T-helper 9 cell (primary cell): ENCODE results near the gene ABHD1.
"Not testable (repeated sequence)": the region's sequence is repeated elsewhere in the genome, so short reads cannot be mapped to it uniquely, and the experiment has no call there.

ENCODE experiments used
- DNase-seq: peaks from one replicate; pipeline ENCODE4 v3.0.0-alpha.2; 2020

Gene ABHD1

DNA sequence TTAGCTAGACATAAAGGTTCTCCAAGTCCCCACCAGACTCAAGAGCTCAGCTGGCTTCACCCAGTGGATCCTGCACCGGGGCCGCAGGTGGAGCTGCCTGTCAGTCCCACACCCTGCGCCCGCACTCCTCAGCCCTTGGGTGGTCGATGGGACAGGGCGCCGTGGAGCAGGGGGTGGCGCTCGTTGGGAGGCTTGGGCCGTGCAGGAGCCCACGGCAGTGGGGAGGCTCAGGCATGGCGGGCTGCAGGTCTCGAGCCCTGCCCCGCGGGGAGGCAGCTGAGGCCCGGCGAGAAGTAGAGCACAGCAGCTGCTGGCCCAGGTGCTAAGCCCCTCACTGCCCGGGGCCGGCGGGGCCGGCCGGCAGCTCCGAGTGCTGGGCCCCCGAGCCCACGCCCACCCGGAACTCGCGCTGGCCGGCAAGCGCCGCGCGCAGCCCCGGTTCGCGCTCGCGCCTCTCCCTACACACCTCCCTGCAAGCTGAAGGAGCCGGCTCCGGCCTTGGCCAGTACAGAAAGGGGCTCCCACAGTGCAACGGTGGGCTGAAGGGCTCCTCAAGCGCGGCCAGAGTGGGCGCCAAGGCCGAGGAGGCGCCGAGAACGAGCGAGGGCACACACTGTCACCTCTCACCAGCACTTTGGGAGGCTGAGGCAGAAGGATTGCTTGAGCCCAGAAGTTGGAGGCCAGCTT, 12.1 kb upstream of the ABHD1 start:
- DNase-seq, result not testable (repeated sequence)

DNA sequence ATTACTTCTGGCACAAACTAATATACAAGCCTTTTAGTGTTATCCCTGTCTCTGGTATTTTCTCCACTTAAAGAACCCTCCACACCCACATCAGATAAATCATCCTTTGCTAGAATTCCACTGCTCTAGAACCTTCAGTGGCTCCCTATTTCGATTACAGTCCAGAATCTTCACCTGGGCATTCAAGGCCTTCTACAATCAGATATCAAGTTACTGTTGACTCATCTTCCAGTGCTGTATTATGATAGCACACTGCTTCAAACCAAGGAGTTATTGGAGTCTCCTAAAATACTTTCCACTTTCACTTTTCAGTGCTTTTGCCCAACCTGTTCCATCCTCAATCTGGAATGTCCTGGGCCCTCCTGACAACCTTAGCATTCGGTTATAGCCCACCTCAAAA, 8.1 kb upstream of the ABHD1 start:
- no peak for DNase-seq

DNA sequence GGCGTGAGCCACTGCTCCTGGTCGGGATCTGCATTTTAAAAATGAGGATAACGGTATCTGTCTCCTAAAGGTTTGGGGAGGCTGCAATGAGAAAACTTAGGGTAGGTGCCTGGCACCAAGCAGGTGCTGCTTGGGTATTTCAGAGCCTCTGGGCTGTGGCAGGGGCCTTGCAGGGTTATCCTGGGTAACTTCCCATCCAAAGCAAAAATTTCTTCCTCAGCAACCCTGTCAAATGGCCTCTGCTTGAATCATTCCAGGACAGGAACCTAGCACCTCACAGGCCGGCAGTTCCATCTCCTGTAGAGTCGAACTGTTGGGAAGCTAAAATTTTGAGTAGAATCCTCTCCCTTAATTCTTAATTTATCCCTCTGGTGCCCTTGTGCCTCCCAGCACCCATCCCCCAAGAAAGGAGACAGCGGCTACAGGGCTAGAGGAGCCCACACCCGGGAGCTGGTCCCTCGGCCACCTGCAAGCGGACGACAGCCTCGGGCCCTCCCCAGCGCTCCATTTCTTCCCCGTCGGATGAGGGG, 5.6 kb upstream of the ABHD1 start:
- DNase-seq, result no peak

DNA sequence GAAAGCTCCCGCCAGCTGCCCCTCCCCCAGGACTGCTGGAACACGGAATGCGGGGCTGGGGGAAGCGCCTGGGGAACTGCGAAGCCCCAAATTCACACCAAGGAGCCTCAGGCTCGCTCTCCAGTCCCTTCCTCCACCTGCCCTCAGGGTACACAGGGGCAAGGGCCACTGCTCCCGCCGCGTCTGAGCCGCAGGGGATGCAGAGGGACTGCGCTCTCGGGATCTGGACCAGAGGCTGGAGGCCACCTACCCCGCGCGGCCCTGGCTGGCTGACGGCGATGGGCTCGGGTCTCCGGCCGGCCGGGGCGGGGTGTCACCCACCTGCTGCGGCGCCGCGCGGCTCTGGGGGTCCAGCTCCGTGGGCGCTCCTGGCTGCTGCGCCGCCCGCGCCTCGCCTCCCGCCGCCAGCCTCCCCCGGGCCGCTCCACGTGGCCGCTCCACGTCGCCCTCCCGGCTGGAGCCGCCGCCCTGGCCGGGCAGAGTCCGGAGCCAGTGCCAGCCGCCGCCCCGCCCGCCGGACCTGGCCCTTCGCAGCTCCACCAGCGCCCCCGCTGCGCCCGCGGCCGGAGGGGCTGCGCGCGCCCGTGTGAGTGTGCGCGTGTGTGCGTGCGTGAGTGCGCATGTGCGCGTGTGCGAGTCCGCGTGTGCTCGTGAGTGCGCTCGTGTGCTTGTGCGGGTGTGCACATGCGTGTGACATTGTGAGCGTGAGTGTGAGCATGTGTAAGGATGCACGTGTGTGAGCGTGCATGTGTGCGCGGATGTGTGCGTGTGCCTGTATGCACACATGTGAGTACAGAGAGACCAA, 4.9 kb upstream of the ABHD1 start, which contains the start of gene CGREF1:
TSS of gene CGREF1 (minus strand) at position 604 of the 805 bp plus-strand sequence. CDS start 14,762 bp downstream, outside the sequence.
- DNase-seq, result no peak

DNA sequence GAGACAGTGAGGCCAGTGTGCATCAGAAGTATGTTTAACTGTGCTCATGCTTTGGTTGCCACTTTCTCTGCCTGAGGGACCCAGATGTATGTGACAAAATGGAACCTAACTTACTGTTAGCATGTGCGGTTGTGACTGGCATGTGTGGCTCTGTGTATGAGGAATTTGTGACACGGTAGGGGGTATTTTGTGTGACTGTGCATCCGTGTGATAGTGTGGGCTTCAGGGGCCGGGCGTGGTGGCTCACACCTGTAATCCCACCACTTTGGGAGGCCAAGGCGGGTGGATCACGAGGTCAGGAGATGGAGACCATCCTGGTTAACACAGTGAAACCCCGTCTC, 4.3 kb upstream of the ABHD1 start:
- DNase-seq, result not testable (repeated sequence)

DNA sequence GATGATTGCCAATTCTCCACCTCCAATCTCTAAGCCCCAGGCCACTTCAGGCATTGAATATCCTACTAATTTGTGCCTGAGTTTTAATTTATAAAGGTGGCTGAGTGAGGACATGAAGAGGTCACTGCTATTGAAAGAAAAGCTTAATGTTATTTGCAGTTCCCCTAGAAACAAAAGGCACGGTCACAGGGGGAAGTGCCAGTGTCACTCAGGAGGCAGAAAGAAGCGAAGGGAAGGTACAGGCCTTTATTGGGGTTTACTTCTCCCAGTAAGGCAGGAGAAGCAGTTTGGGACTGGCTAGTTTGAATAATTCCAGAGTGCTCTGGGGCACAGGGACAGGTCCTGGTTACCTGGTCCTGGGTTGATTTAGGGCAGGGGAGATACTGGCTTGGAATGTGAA, 1.7 kb upstream of the ABHD1 start:
- no peak for DNase-seq

DNA sequence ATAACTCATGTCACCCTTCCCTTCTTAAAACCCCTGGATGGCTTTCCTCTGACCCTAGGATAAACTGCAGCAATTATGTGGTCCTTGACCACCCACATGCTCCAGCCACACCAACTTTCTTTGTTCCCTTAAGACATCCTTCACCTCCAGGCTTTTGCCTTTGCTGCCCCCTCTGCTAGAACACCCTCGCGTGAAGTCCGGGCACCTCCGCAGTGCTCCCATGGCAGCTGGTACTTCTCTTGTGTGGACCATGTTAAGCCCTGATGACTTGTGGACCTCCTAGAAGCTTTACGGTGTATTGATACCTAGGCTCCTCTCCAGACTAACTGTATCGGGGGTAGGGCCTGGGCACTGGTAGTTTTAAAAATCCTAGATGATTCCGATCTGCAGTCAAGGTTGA, 824 bp upstream of the ABHD1 start:
- DNase-seq, result no peak

DNA sequence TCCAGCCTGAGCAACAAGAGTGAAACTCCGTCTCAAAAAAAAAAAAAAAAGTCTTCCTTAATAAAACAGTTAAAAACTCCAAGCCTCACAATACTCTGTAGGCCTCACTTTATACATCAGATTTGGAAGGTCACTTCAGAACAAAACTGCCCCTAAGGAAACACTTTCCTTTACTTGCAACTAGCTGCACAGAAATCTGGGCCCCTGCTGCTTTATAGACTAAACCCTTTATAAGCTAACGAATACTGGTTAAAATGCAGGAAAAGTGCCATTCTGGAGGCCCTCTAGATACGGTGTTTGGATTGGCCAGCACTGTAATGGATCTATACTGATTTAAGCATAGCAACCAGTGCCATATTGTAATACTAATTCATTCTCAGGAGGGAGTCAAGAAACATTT, 1.5 kb downstream of the ABHD1 start:
- DNase-seq, result no peak

DNA sequence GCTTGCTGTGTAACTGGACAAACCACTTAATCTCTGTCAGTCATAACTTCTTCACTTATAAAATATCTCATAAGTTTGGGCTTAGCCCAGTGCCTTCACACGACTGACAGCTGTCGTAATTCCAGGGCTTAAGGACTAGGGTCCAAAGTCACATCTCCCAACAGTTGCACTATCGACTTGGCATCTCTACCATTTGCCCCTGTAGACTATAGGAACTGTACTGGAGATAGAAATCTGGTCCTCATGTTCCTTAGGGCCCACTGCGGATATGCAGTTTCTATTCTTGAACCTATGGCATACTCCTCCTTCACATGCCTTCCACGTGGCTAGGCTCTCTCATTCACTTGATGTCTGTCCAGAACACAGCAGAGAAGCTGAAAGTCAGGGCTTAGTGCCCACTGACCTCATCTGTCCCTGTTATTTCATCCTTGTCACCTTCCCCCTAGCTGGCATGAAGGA, 2.7 kb downstream of the ABHD1 start:
- DNase-seq, result no peak

DNA sequence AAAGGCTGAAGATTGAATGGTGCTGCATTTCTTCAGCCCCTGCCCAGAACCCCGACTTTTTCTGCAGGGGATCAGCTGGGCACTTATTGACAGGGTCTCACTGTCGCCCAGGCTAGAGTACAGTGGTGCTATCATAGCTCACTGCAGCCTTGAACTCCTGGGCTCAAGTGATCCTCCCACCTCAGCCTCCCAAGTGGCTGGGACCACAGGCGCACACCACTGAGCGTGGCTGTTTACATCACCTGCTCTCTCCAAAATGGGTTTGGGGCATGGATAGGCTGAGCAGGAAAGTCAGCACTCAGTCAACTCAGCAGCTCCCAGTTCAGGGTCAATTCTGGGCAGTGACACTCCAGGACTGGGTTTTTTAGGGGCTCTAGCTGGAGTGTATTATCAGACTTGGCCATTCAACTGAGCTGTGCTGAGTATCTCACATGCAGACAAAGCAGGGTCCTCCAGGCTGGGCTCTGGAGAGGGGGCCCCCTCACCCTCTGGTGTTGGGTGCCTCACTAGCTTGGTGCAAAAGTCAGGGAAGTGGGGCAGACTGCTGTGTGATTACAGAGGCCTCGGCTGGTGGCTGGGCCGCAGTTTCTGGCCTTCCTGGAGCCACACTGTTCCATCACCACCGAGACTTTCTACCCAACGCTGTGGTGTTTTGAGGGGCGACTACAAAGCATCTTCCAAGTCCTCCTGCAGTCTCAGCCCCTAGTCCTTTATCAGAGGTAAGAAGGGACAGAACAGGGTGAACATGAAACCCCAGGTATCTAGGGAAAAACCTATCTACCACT, 4.5 kb downstream of the ABHD1 start:
- DNase-seq, result no peak

DNA sequence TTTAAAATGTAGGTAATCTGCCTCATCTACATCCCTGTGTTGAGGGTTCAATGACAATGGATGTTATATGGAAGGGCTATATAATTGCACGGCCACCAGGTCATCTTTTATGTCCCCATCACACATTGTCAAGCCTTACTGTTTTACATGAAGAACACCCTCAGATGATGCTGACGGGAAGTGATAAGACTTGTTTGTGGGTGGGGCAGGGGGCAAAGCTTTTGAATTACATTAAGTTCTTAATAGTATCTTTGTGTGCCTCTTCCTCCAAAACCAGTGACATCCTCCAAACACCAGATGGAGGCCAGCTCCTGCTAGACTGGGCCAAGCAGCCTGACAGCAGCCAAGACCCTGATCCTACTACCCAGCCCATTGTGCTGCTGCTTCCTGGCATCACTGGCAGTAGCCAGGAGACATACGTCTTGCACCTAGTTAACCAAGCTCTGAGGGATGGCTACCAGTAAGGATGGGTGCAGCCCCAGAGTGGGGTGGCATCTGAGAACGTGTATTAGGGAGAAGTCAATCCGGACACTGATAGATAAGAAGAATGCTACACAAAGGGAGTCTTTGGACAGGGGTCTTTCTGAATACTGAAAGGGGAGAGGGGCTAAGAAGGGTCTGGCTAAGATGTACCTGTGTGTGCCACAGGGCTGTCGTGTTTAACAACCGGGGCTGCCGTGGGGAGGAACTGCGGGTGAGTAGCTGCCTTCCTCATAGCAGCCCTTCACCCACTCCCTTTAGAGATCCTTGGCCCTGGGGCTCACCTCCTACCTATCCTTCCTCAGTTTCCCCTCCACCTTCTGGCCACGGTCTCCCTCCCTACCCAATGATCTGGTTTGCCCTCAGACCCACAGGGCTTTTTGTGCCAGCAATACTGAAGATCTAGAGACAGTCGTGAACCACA, 5.3 kb downstream of the ABHD1 start:
- DNase-seq, result no peak

DNA sequence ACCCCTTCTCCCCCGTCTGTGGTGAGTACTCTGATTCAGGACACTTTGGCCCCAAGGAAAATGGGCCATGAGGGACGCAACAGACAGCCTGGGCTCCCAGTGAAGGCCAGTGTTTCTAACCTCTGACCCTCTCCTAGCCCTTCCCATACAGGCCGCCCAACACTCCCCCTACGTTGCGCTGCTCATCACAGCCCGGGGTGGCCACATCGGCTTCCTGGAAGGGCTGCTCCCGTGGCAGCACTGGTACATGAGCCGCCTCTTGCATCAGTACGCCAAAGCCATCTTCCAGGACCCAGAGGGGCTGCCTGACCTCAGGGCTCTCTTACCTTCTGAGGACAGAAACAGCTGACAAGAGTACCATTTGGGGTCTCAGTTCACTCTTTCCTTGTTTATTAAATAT, 6.8 kb downstream of the ABHD1 start:
- DNase-seq, result no peak

DNA sequence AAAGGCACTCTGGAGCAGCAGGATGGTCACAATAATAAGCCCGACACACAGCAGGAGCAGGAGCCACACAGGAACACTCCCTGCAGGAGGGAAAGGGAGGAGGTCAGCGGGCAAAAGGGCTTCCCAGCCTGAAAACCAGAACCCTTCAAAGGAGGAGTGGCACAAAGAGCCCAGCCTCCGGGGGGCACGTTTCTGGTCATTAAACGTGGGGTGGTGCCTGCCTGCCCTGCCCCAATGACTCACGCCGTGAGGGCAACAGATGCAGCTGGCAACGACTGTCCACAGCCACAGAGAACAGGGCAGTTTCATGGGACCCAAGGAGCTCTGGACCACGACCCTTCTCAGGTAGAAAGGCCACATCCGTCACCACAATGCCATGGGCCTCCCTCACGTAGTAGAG, 7.8 kb downstream of the ABHD1 start:
- DNase-seq, result no peak

DNA sequence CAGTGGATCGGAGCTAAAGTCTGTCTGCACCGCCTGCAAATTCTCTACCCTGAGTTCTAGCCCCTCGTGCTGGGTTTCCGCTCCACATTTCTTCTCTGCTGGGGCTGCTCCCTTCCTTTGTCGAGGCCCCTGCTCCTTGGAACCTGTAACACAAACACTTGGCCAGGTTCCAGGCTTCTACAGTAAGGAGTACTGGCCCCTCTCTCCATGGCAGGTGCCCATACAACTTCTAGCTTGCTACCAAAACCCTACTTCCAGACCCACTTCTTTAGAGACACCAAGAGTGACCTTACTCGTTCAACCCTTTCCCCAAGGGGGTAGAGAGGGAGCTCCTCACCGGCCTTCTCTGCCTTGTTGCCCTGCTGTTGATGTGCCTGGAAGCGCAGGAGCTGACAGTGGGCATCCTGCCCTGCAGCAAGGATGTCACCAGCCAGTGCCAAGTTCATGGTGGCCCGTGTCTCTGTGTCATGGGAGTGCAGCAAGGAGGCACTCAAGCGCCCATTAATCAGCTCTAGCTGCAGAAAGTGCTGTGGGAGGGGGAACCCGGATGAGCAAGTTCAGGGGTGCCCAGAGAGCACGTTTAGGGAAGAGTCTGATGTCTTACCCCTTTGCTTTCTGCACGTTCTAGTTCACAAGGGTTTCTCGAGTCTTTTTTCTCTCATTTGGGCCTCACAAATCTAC, 9.7 kb downstream of the ABHD1 start:
- DNase-seq, result no peak

DNA sequence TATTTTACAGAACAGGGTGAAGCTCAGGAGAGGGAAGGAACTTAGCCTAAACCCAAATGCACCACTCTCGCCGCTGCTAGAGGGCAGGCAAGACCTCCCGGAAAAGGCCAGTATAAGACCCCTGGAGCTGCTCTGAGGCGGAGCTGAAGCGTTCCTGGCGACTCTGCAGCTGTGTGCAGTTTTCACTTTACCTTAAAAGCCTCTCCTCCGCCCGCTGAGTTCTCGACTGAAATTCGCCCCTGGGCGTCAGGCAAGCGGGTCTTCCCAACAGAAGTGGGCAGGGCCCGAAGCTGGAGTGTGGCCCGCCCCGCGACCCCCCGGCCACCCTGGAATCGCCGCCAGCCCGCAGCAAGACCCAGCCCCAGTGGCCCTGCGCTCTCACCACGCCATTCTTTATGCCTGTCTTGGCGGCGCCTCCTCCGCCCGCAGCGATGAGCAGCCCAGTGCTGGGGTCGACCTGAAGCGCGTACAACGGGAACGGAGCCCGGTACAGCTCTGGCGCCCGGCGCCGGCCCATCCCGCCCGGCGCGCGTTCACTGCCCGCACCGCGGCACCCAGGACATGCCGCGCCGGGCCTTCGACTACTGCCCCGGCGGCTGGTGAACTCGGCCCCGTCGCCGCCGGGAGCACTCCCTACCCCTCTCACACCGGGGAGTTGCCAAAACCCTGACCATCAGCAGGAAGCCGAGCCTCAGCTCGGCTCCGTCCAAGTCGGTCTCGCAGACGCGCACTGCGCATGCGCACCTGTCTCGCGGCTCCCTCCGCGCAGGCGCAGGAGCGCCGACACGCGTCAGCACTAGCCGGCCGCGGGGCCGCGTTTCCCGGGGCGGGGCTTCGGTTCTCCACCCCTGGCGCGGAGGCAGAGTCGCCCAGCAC, 10.5 kb downstream of the ABHD1 start, which contains the start of gene PREB:
TSS of gene PREB (minus strand) at position 732 of the 876 bp plus-strand sequence. CDS start at position 517, 215 bp downstream.
- peak; percentile 97 for DNase-seq

DNA sequence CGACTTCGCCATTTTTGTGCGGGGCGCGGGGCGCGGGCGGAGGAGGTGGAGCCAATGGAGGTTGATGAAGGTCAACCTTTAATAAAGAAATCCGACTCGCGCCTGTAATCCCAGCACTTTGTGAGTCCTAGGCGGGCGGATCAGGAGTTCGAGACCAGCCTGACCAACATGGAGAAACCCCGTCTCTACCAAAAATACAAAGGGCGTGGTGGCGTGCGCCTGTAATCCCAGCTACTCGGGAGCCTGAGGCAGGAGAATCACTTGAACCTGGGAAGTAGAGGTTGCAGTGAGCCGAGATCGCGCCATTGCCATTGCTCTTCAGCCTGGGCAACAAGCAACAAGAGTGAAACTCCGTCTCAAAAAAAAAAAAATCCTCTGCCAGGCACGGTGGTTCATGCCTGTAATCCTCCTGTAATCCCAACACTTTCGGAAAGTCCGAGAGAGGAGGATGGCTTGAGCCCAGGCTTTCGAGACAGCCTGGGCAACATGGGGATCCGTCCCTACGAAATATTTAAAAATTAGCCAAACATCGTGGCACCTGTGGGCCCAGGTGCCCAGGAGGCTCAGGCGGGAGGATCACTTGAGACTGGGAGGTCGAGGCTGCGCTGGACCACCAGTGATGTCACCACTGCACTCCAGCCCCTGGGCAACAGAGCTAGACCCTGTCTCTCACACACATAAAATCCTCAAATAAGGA, 11.3 kb downstream of the ABHD1 start:
- no peak for DNase-seq

DNA sequence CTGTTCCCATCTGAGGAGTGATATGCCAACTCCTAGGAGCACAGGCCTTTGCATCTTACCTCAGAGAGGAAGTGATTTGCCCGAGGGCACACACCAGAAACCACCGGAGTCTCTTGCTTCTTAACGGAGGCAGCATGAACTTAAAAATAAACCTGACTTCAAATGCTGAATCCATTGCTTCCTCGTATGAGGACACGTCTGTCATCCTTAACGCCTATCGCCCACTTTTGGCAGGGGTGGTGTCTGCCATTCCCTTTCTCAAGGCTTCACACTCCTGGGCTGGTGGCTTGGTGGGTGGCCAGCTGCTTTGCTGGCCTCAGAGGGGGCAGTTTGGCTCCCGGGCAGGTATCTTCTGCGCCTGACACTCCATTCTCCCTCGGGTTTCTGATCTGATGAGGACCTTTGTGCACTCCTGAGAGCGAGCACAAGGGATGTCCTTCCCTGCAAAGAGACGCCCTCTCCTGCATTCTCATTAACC, 11.9 kb downstream of the ABHD1 start:
- DNase-seq, result no peak

DNA sequence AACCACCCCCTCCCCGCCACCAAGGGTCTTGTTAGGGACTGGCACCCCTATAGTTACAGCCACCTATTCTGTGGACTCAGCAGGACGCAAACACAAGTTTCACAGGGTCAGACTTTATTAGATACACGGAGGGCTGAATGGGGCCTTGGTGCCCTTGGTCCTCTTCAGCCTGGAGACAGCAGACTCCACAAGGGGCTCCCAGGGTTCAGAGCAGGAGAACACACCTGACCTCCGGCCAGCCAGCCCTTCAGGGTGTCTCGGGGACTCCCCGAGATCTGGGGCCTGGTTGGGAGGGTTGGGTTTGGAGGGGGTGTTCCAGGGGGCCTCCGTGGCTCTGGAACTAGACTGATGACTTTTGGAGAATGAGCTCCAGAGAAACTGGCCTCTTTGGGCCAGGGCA, 13.1 kb downstream of the ABHD1 start:
- no peak for DNase-seq

DNA sequence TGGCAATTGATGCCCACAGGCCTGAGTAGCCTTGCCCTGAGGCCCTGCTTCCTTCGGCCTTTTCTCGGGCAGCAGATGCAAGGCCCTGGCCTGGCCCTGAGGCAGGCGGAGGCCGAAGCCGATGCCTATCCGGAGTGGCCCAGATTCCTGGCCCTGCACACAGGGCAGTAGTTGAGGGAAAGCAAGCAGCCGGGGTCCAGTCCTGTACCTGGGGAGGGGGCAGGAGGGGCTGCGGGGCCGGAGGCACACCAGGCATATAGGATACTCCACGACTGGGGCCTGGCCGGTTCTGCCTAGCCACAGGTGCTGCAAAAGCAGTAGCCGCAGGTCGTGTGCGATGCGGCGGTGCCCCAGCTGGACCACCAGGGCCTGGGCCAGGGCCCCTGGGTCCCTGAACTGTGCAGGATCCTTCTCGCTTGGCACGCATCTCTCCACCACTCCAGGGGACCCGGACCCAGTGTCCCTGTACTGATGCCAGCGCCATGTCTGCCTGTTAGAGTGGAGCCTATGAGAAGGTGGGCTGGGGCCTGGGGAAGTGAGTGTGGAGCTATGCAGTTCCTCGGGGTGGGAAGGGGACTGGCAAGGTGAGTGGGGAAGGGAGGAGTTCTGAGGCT, 13.8 kb downstream of the ABHD1 start:
- no peak for DNase-seq
